ENCODE measurements around the gene PGBD5.

Gene PGBD5

DNA sequence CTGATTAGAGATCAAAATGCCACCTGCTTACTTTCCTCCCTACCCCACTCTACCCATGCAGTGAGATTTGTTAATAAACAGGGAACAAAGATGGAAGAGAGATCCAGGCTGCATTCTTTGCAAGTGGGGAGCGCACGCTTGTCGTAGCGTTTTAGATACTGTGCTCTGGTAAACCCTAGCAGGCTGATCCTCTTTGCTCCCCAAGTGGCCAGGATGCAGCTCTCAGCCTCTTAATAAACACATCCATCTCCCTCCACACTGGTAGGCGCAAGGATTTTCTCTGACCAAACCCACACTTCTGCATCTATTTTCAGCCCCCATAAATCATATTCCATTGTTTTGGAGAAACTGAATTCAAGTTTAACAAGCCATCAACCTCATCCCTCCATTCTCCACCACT lies 2.9 kb downstream of the PGBD5 start:
- TF ChIP-seq OSR1 (CRISPR knock-in tag; IDR thresholded peaks at IDR 0.05) (no peak), SNAI2 (CRISPR knock-in tag; IDR thresholded peaks at IDR 0.05) (no peak), ESRRG (CRISPR knock-in tag; IDR thresholded peaks at IDR 0.05) (no peak), ZNF8 (CRISPR knock-in tag; IDR thresholded peaks at IDR 0.05) (no peak), CREB5 (CRISPR knock-in tag; IDR thresholded peaks at IDR 0.05; ENCODE audit: low read depth) (no peak), GLIS3 (CRISPR knock-in tag; IDR thresholded peaks at IDR 0.05) (no peak), ZNF565 (CRISPR knock-in tag; conservative IDR thresholded peaks at IDR 0.05; ENCODE audit: low read depth) (no peak), ISL1 (CRISPR knock-in tag; IDR thresholded peaks at IDR 0.05) (no peak)
- TF ChIP-seq, protein P1, sequence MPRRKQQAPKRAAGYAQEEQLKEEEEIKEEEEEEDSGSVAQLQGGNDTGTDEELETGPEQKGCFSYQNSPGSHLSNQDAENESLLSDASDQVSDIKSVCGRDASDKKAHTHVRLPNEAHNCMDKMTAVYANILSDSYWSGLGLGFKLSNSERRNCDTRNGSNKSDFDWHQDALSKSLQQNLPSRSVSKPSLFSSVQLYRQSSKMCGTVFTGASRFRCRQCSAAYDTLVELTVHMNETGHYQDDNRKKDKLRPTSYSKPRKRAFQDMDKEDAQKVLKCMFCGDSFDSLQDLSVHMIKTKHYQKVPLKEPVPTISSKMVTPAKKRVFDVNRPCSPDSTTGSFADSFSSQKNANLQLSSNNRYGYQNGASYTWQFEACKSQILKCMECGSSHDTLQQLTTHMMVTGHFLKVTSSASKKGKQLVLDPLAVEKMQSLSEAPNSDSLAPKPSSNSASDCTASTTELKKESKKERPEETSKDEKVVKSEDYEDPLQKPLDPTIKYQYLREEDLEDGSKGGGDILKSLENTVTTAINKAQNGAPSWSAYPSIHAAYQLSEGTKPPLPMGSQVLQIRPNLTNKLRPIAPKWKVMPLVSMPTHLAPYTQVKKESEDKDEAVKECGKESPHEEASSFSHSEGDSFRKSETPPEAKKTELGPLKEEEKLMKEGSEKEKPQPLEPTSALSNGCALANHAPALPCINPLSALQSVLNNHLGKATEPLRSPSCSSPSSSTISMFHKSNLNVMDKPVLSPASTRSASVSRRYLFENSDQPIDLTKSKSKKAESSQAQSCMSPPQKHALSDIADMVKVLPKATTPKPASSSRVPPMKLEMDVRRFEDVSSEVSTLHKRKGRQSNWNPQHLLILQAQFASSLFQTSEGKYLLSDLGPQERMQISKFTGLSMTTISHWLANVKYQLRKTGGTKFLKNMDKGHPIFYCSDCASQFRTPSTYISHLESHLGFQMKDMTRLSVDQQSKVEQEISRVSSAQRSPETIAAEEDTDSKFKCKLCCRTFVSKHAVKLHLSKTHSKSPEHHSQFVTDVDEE (CRISPR knock-in tag; IDR thresholded peaks at IDR 0.05) = no peak
- no peak for ATAC-seq

DNA sequence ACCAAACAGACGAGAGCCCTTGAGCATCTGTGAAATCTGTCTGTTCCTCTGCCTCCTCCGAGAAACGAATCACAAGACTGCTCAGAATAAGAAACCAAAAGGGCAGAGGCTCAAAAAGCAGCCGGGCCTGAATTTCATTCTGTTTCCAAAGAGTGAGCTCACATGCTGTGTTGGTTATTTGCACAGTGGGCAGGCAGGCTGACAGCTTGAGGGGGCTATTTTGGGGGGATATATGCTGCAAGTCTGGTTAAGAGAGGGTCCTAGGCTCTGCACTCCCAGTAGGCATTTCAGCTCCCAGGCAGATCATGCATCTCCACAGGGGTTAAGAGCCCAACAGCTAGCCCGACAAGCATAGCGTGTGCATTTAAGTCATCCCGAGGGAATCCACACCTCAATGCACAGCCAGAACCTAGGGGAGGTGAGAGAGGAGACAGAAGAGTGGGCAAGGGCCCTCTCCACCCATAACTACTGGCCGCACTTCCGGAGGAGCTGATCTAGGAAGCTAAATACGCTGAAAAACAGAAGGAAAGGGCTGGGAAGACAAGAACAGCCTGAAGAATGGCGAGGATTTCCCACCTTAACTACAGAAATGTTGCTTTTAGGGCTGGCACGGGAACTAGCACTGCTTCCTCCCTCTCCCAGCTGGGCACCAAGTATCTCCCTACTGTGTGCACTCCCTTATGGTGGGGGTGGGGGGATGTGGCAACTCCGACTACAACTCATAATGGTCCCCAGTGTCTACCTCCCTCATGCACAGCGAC lies 3.7 kb downstream of the PGBD5 start:
- no peak for ATAC-seq
- no peak for TF ChIP-seq CSDC2 (CRISPR knock-in tag; IDR thresholded peaks at IDR 0.05)
- no peak for TF ChIP-seq ZNF8 (CRISPR knock-in tag; IDR thresholded peaks at IDR 0.05)
- TF ChIP-seq OSR1 (CRISPR knock-in tag; IDR thresholded peaks at IDR 0.05) = no peak
- TF ChIP-seq TCF4 (CRISPR knock-in tag; IDR thresholded peaks at IDR 0.05; ENCODE audit: borderline replicate concordance) = no peak
- TF ChIP-seq CREB5 (CRISPR knock-in tag; IDR thresholded peaks at IDR 0.05; ENCODE audit: low read depth) = no peak
- TF ChIP-seq ZNF70 (CRISPR knock-in tag; IDR thresholded peaks at IDR 0.05) = no peak
- TF ChIP-seq ZFP30 (CRISPR knock-in tag; IDR thresholded peaks at IDR 0.05) = no peak
- TF ChIP-seq ESRRG (CRISPR knock-in tag; IDR thresholded peaks at IDR 0.05) = no peak
- no peak for TF ChIP-seq GLIS3 (CRISPR knock-in tag; IDR thresholded peaks at IDR 0.05)
- TF ChIP-seq BACH2 (CRISPR knock-in tag; IDR thresholded peaks at IDR 0.05; ENCODE audit: borderline replicate concordance) = no peak
- TF ChIP-seq SNAI2 (CRISPR knock-in tag; IDR thresholded peaks at IDR 0.05) = no peak
- TF ChIP-seq, protein P2, sequence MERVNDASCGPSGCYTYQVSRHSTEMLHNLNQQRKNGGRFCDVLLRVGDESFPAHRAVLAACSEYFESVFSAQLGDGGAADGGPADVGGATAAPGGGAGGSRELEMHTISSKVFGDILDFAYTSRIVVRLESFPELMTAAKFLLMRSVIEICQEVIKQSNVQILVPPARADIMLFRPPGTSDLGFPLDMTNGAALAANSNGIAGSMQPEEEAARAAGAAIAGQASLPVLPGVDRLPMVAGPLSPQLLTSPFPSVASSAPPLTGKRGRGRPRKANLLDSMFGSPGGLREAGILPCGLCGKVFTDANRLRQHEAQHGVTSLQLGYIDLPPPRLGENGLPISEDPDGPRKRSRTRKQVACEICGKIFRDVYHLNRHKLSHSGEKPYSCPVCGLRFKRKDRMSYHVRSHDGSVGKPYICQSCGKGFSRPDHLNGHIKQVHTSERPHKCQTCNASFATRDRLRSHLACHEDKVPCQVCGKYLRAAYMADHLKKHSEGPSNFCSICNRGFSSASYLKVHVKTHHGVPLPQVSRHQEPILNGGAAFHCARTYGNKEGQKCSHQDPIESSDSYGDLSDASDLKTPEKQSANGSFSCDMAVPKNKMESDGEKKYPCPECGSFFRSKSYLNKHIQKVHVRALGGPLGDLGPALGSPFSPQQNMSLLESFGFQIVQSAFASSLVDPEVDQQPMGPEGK (CRISPR knock-in tag; IDR thresholded peaks at IDR 0.05; ENCODE audit: borderline replicate concordance) = no peak
- TF ChIP-seq TOX (CRISPR knock-in tag; IDR thresholded peaks at IDR 0.05; ENCODE audit: borderline replicate concordance) = no peak
- TF ChIP-seq RARB (CRISPR knock-in tag; IDR thresholded peaks at IDR 0.05) = no peak
- TF ChIP-seq ZFP3 (CRISPR knock-in tag; IDR thresholded peaks at IDR 0.05) = no peak
- TF ChIP-seq PPARA (CRISPR knock-in tag; IDR thresholded peaks at IDR 0.05; ENCODE audit: borderline replicate concordance) = no peak
- no peak for TF ChIP-seq ZNF565 (CRISPR knock-in tag; conservative IDR thresholded peaks at IDR 0.05; ENCODE audit: low read depth)
- TF ChIP-seq CSRNP3 (CRISPR knock-in tag; IDR thresholded peaks at IDR 0.05) = no peak
- TF ChIP-seq, protein P3, sequence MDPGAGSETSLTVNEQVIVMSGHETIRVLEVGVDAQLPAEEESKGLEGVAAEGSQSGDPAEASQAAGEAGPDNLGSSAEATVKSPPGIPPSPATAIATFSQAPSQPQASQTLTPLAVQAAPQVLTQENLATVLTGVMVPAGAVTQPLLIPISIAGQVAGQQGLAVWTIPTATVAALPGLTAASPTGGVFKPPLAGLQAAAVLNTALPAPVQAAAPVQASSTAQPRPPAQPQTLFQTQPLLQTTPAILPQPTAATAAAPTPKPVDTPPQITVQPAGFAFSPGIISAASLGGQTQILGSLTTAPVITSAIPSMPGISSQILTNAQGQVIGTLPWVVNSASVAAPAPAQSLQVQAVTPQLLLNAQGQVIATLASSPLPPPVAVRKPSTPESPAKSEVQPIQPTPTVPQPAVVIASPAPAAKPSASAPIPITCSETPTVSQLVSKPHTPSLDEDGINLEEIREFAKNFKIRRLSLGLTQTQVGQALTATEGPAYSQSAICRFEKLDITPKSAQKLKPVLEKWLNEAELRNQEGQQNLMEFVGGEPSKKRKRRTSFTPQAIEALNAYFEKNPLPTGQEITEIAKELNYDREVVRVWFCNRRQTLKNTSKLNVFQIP (CRISPR knock-in tag; IDR thresholded peaks at IDR 0.05; ENCODE audit: borderline replicate concordance, low read depth) = no peak

Data from SK-N-SH treated with all-trans-retinoic acid at 6 μM for 48 hours (cell line).